Immature natural killer cell (primary cell): ENCODE measurements around the gene PRR23A. TPM values are rescaled to one million over a fixed set of nuclear protein-coding genes. Genes with fewer than 3 reads are reported as not detected.
A peak's percentile ranks its signal among the peaks of the same experiment; 100 is the strongest.

Experiments used
- DNase-seq, 3 donors: peaks; one replicate each; pipeline ENCODE4 v3.0.0; 2022; ENCODE audit warnings: mixed read lengths in 1 of 3
- H3K27ac Mint-ChIP-seq, 6 donors: one replicate each; pipeline ENCODE4 v1.8.0; 2020; ENCODE audit warnings: mixed read lengths in 6 of 6, mild to moderate bottlenecking in 5 of 6, inconsistent platforms in 4 of 6, moderate library complexity in 3 of 6
- H3K27me3 Mint-ChIP-seq, 3 donors: one replicate each; pipeline ENCODE4 v1.8.0; 2020 to 2021; ENCODE audit warnings: low read depth in 3 of 3, mild to moderate bottlenecking in 3 of 3, mixed read lengths in 3 of 3, moderate library complexity in 3 of 3, inconsistent platforms in 1 of 3
- H3K36me3 Mint-ChIP-seq, 3 donors: one replicate each; pipeline ENCODE4 v1.8.0; 2020; ENCODE audit warnings: mixed read lengths in 3 of 3, inconsistent platforms in 2 of 3, mild to moderate bottlenecking in 2 of 3
- H3K4me1 Mint-ChIP-seq, 2 donors: one replicate each; pipeline ENCODE4 v1.8.0; 2020; ENCODE audit warnings: inconsistent platforms in 2 of 2, mild to moderate bottlenecking in 2 of 2, mixed read lengths in 2 of 2, moderate library complexity in 1 of 2
- H3K4me3 Mint-ChIP-seq, 5 donors: one replicate each; pipeline ENCODE4 v1.8.0; 2020; ENCODE audit warnings: mild to moderate bottlenecking in 5 of 5, mixed read lengths in 5 of 5, inconsistent platforms in 3 of 5, moderate library complexity in 3 of 5
- H3K9me3 Mint-ChIP-seq, 6 donors: one replicate each; pipeline ENCODE4 v1.8.0; 2020; ENCODE audit warnings: mild to moderate bottlenecking in 6 of 6, mixed read lengths in 6 of 6, inconsistent platforms in 4 of 6, moderate library complexity in 3 of 6
- polyA plus RNA-seq, 3 donors: library from polyadenylated mRNA; unstranded; fragments of 300-500 nt; fragmentation: Illumina TruSeq; gene quantifications; one replicate each; pipeline ENCODE4 v1.2.3, GENCODE V29; 2021

The PRR23A gene
- polyA plus RNA-seq, 3 donors from 2014 or later = not detected

GRCh38 chr3:139005356-139005993 lies 593 bp downstream of the PRR23A start:
- peaks cover 0 to 32% (median 13%) of the 10 kb centered on the region in 6 donors for H3K9me3 Mint-ChIP-seq
- DNase-seq = no peak
- H3K27me3 Mint-ChIP-seq = peaks cover 1 to 6% (median 4%) of the 10 kb centered on the region in 3 donors
- H3K27ac Mint-ChIP-seq = no peak overlapping the region
- H3K4me1 Mint-ChIP-seq = no peaks in the 10 kb centered on the region
- no peak overlapping the region for H3K4me3 Mint-ChIP-seq
- H3K36me3 Mint-ChIP-seq = peaks cover 0 to 3% (median 0%) of the 10 kb centered on the region in 3 donors

- no peak overlapping the region for H3K4me3 Mint-ChIP-seq
- peaks cover 5 to 13% (median 6%) of the 10 kb centered on the region in 3 donors for H3K27me3 Mint-ChIP-seq
- H3K9me3 Mint-ChIP-seq = peaks cover 0 to 3% (median under 1%) of the 10 kb centered on the region in 6 donors
- no peak for DNase-seq
- no peaks in the 10 kb centered on the region for H3K4me1 Mint-ChIP-seq
- H3K27ac Mint-ChIP-seq = no peak overlapping the region
- no peaks in the 10 kb centered on the region for H3K36me3 Mint-ChIP-seq
Observed at GRCh38 chr3:138995706-138996105, 10.4 kb downstream of the PRR23A start.

GRCh38 chr3:138987181-138987580 lies 18.9 kb downstream of the PRR23A start:
- no peaks in the 10 kb centered on the region for H3K36me3 Mint-ChIP-seq
- H3K27me3 Mint-ChIP-seq = peaks cover 0 to 2% (median 2%) of the 10 kb centered on the region in 3 donors
- no peak overlapping the region for H3K4me3 Mint-ChIP-seq
- peaks cover 0 to 2% (median 0%) of the 10 kb centered on the region in 6 donors for H3K9me3 Mint-ChIP-seq
- no peak for DNase-seq
- H3K27ac Mint-ChIP-seq = no peak overlapping the region
- no peaks in the 10 kb centered on the region for H3K4me1 Mint-ChIP-seq

GRCh38 chr3:138985932-138986331 lies 20.1 kb downstream of the PRR23A start:
- Mint-ChIP-seq H3K9me3 (peaks cover 0 to 2% (median 0%) of the 10 kb centered on the region in 6 donors), H3K4me3 (no peak overlapping the region), H3K36me3 (no peaks in the 10 kb centered on the region), H3K27me3 (peaks cover 0 to 2% (median 2%) of the 10 kb centered on the region in 3 donors), H3K27ac (no peak overlapping the region), H3K4me1 (no peaks in the 10 kb centered on the region)
- no peak for DNase-seq

- H3K27ac Mint-ChIP-seq = no peak overlapping the region
- no peaks in the 10 kb centered on the region for H3K36me3 Mint-ChIP-seq
- no peaks in the 10 kb centered on the region for H3K4me1 Mint-ChIP-seq
- peaks cover 0 to 2% (median 0%) of the 10 kb centered on the region in 6 donors for H3K9me3 Mint-ChIP-seq
- H3K27me3 Mint-ChIP-seq = peaks cover 0 to 2% (median 2%) of the 10 kb centered on the region in 3 donors
- no peak for DNase-seq
- no peak overlapping the region for H3K4me3 Mint-ChIP-seq
Observed at GRCh38 chr3:138984816-138985215, 21.3 kb downstream of the PRR23A start.

- Mint-ChIP-seq H3K4me3 (no peak overlapping the region), H3K27me3 (peaks cover 0 to 8% (median 0%) of the 10 kb centered on the region in 3 donors), H3K4me1 (no peaks in the 10 kb centered on the region), H3K36me3 (no peaks in the 10 kb centered on the region), H3K9me3 (peaks cover 0 to 1% (median 0%) of the 10 kb centered on the region in 6 donors), H3K27ac (no peak overlapping the region)
- DNase-seq = no peak
Observed at GRCh38 chr3:138976047-138976446, 30.0 kb downstream of the PRR23A start.

- H3K36me3 Mint-ChIP-seq = no peaks in the 10 kb centered on the region
Observed at GRCh38 chr3:138975351-138975750, 30.7 kb downstream of the PRR23A start.

GRCh38 chr3:138974462-138974861 lies 31.6 kb downstream of the PRR23A start:
- H3K36me3 Mint-ChIP-seq = no peaks in the 10 kb centered on the region
- H3K27ac Mint-ChIP-seq = no peak overlapping the region
- peaks cover 0 to 1% (median 0%) of the 10 kb centered on the region in 6 donors for H3K9me3 Mint-ChIP-seq
- no peaks in the 10 kb centered on the region for H3K4me1 Mint-ChIP-seq
- peaks cover 0 to 15% (median 2%) of the 10 kb centered on the region in 3 donors for H3K27me3 Mint-ChIP-seq
- no peak overlapping the region for H3K4me3 Mint-ChIP-seq
- DNase-seq = no peak

More at GRCh38 chr3:138975351-138975750, 30.7 kb downstream of the PRR23A start:
- no peak for DNase-seq
- H3K4me1 Mint-ChIP-seq = no peaks in the 10 kb centered on the region
- peaks cover 0 to 1% (median 0%) of the 10 kb centered on the region in 6 donors for H3K9me3 Mint-ChIP-seq
- H3K27ac Mint-ChIP-seq = no peak overlapping the region
- H3K27me3 Mint-ChIP-seq = peaks cover 0 to 10% (median 0%) of the 10 kb centered on the region in 3 donors
- H3K4me3 Mint-ChIP-seq = no peak overlapping the region

GRCh38 chr3:138972941-138973340 lies 33.1 kb downstream of the PRR23A start:
- Mint-ChIP-seq H3K36me3 (no peaks in the 10 kb centered on the region), H3K9me3 (peaks cover 0 to 1% (median 0%) of the 10 kb centered on the region in 6 donors), H3K4me3 (no peak overlapping the region), H3K4me1 (no peaks in the 10 kb centered on the region), H3K27ac (no peak overlapping the region), H3K27me3 (peaks cover 0 to 12% (median 2%) of the 10 kb centered on the region in 3 donors)
- DNase-seq = no peak

- Mint-ChIP-seq H3K4me3 (no peak overlapping the region), H3K36me3 (no peaks in the 10 kb centered on the region), H3K9me3 (peaks cover 0 to 1% (median 0%) of the 10 kb centered on the region in 6 donors), H3K27me3 (peaks cover 1 to 14% (median 2%) of the 10 kb centered on the region in 3 donors), H3K4me1 (no peaks in the 10 kb centered on the region), H3K27ac (peak overlapping the region in 1 of 6 donors; percentile 18)
- no peak for DNase-seq
Observed at GRCh38 chr3:138971766-138972320, 34.2 kb downstream of the PRR23A start.

- H3K27me3 Mint-ChIP-seq = peaks cover 4 to 23% (median 14%) of the 10 kb centered on the region in 3 donors
Observed at GRCh38 chr3:138964923-138965322, 41.1 kb downstream of the PRR23A start.

GRCh38 chr3:138964264-138964663 lies 41.8 kb downstream of the PRR23A start:
- Mint-ChIP-seq H3K27me3 (peaks cover 4 to 24% (median 14%) of the 10 kb centered on the region in 3 donors), H3K9me3 (peaks cover 0 to 21% (median 19%) of the 10 kb centered on the region in 6 donors), H3K4me3 (no peak overlapping the region), H3K4me1 (peaks cover 16% of the 10 kb centered on the region in 2 donors), H3K27ac (no peak overlapping the region), H3K36me3 (peaks cover 0 to 3% (median 0%) of the 10 kb centered on the region in 3 donors)
- no peak for DNase-seq

More at GRCh38 chr3:138964923-138965322, 41.1 kb downstream of the PRR23A start:
- H3K9me3 Mint-ChIP-seq = peaks cover 0 to 21% (median 19%) of the 10 kb centered on the region in 6 donors
- no peak for DNase-seq
- H3K4me1 Mint-ChIP-seq = peaks cover 14 to 16% of the 10 kb centered on the region in 2 donors
- no peak overlapping the region for H3K4me3 Mint-ChIP-seq
- peaks cover 0 to 3% (median 0%) of the 10 kb centered on the region in 3 donors for H3K36me3 Mint-ChIP-seq
- no peak overlapping the region for H3K27ac Mint-ChIP-seq

GRCh38 chr3:138962854-138963560 lies 43.1 kb downstream of the PRR23A start:
- Mint-ChIP-seq H3K36me3 (peaks cover 0 to 3% (median 0%) of the 10 kb centered on the region in 3 donors), H3K4me1 (peaks cover 16% of the 10 kb centered on the region in 2 donors), H3K9me3 (peaks cover 0 to 21% (median 19%) of the 10 kb centered on the region in 6 donors), H3K27ac (no peak overlapping the region), H3K27me3 (peaks cover 4 to 29% (median 14%) of the 10 kb centered on the region in 3 donors), H3K4me3 (no peak overlapping the region)
- no peak for DNase-seq
